ENCODE measurements around the gene ISG20. TPM values are rescaled to one million over a fixed set of nuclear protein-coding genes. Genes with fewer than 3 reads are reported as not detected.

ISG20 gene
- total and polyA plus RNA-seq, 2 donors (not counting 1 experiment from before 2014, with no cell fraction given), result 190 to 232 TPM

DNA sequence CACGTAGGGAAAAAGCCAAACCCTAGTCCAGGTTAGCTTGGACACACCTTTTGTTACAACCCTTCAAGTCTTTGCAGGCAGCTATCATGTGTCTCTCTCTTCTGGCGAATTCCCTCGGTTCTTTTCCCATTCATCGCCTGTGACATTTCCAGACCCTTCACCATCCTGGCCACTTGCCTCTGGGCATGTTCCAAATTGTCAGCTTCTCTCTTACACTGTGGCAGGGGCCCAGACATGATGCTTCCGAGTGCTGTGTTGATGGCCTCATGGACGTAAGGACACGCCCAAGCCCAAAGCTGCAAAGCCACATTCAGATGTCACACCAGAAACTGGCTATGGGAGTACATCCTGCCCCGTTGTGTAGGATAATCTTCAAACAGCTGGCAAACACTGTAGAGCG lies 58.5 kb downstream of the ISG20 start:
- intact Hi-C loops (cut with micrococcal nuclease), result no loop called here
- Mint-ChIP-seq H3K27me3 (peaks cover 28% of the 10 kb centered on the region), H3K4me3 (no peak overlapping the region), H3K4me1 (no peaks in the 10 kb centered on the region), H3K27ac (no peak overlapping the region), H3K9me3 (ENCODE audit: insufficient read depth) (no peaks in the 10 kb centered on the region)
- Histone ChIP-seq H3K4me2 (replicated peaks; ENCODE audit: low read depth, low read length, poor library complexity, severe bottlenecking) (no peak overlapping the region), H4K20me1 (ENCODE audit: control insufficient read depth, insufficient read depth, low read length, poor library complexity, severe bottlenecking) (no peaks in the 10 kb centered on the region), H3K27ac (ENCODE audit: low read length in 2 of 2) (no peak overlapping the region), H3K9me3 (ENCODE audit: control extremely low read depth in 1 of 3, control insufficient read depth in 2 of 3, insufficient read depth in 1 of 3, low read length in 2 of 3) (no peaks in the 10 kb centered on the region), H3K36me3 (replicated peaks in 1 of 2; ENCODE audit: control extremely low read depth in 1 of 2, control insufficient read depth in 1 of 2, extremely low read depth in 1 of 2, insufficient read depth in 2 of 2, low read length in 1 of 2) (no peaks in the 10 kb centered on the region), H3K4me3 (ENCODE audit: control extremely low read depth in 1 of 5, extremely low read depth in 1 of 5, insufficient read depth in 1 of 5, low read depth in 2 of 5, low read length in 4 of 5) (no peak overlapping the region), H2AFZ (ENCODE audit: insufficient read depth, low read depth, low read length, poor library complexity, severe bottlenecking) (no peak overlapping the region), H3K4me1 (ENCODE audit: control insufficient read depth in 2 of 2, insufficient read depth in 2 of 2, low read length in 2 of 2) (no peaks in the 10 kb centered on the region), H3K79me2 (ENCODE audit: control insufficient read depth, insufficient read depth, low read length) (no peaks in the 10 kb centered on the region), H3K9ac (ENCODE audit: low read length) (no peak overlapping the region), H3K27me3 (replicated peaks in 1 of 4; ENCODE audit: control extremely low read depth in 1 of 4, control insufficient read depth in 3 of 4, insufficient read depth in 4 of 4, low read length in 3 of 4) (peaks cover 0 to 5% (median 0%) of the 10 kb centered on the region in 4 experiments)
- POLR2A ChIA-PET, result no interaction called here
- 86% methylated on average over 6 of the region's 9 CpGs for WGBS (ENCODE audit: insufficient coverage)
- CTCF ChIA-PET, result interaction anchor here (0.9 kb wide), 1 partner anchor 78 kb away, joined by 3 read pairs; no protein-coding TSS in a partner anchor
- DNase-seq (no peak), ATAC-seq (ENCODE audit: low read depth) (no peak)
- no peak for TF ChIP-seq CTCF (IDR thresholded peaks at IDR 0.05)
- no peak for TF ChIP-seq EZH2 (IDR thresholded peaks at IDR 0.05; ENCODE audit: borderline replicate concordance, insufficient read depth, low read depth, low read length, poor library complexity, severe bottlenecking)

DNA sequence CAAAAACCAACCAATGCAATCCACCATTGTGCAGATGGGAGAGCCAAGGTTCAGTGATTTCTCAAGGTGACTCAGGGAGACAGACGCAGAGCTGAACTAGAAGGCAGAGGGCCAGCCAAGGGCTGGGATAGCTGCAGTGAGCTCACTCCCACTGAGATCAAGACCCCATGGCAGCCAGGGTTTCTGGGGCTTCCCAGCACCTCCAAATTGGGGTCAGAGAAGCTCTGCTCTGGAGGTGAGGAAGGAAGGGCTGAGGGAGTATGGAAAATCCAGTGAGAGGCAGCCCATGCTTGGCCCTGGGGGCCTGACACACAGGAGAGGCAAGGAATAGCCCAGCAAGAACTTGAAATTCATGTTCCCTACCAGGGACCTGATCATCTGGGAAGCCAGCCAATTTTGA lies 61.0 kb downstream of the ISG20 start:
- POLR2A ChIA-PET, result interaction anchor here (0.7 kb wide), 1 partner anchor 11 kb away, joined by 3 read pairs; no protein-coding TSS in a partner anchor
- no peaks in the 10 kb centered on the region for H3K79me2 ChIP-seq (ENCODE audit: control insufficient read depth, insufficient read depth, low read length)
- TF ChIP-seq EZH2 (IDR thresholded peaks at IDR 0.05; ENCODE audit: borderline replicate concordance, insufficient read depth, low read depth, low read length, poor library complexity, severe bottlenecking), result no peak
- no peak for TF ChIP-seq CTCF (IDR thresholded peaks at IDR 0.05)
- Mint-ChIP-seq H3K27me3 (peaks cover 25% of the 10 kb centered on the region), H3K4me1 (peaks cover 4% of the 10 kb centered on the region), H3K9me3 (ENCODE audit: insufficient read depth) (no peaks in the 10 kb centered on the region), H3K27ac (no peak overlapping the region), H3K4me3 (no peak overlapping the region)
- WGBS (ENCODE audit: insufficient coverage), result 92% methylated on average over 1 of the region's 1 CpG
- no peaks in the 10 kb centered on the region for H3K9me3 ChIP-seq (ENCODE audit: control extremely low read depth in 1 of 3, control insufficient read depth in 2 of 3, insufficient read depth in 1 of 3, low read length in 2 of 3)
- no peak overlapping the region for H3K9ac ChIP-seq (ENCODE audit: low read length)
- H3K4me3 ChIP-seq (ENCODE audit: control extremely low read depth in 1 of 5, extremely low read depth in 1 of 5, insufficient read depth in 1 of 5, low read depth in 2 of 5, low read length in 4 of 5), result no peak overlapping the region
- H3K27me3 ChIP-seq (replicated peaks in 1 of 4; ENCODE audit: control extremely low read depth in 1 of 4, control insufficient read depth in 3 of 4, insufficient read depth in 4 of 4, low read length in 3 of 4), result peaks cover 0 to 5% (median 1%) of the 10 kb centered on the region in 4 experiments
- intact Hi-C loops (cut with micrococcal nuclease), result no loop called here
- DNase-seq (no peak), ATAC-seq (ENCODE audit: low read depth) (no peak)
- no peak overlapping the region for H3K4me2 ChIP-seq (replicated peaks; ENCODE audit: low read depth, low read length, poor library complexity, severe bottlenecking)
- H3K4me1 ChIP-seq (ENCODE audit: control insufficient read depth in 2 of 2, insufficient read depth in 2 of 2, low read length in 2 of 2), result peaks cover 0 to 2% of the 10 kb centered on the region in 2 donors
- no peak overlapping the region for H3K27ac ChIP-seq (ENCODE audit: low read length in 2 of 2)
- H2AFZ ChIP-seq (ENCODE audit: insufficient read depth, low read depth, low read length, poor library complexity, severe bottlenecking), result no peak overlapping the region
- no peaks in the 10 kb centered on the region for H3K36me3 ChIP-seq (replicated peaks in 1 of 2; ENCODE audit: control extremely low read depth in 1 of 2, control insufficient read depth in 1 of 2, extremely low read depth in 1 of 2, insufficient read depth in 2 of 2, low read length in 1 of 2)
- H4K20me1 ChIP-seq (ENCODE audit: control insufficient read depth, insufficient read depth, low read length, poor library complexity, severe bottlenecking), result no peaks in the 10 kb centered on the region
- CTCF ChIA-PET, result interaction anchor here (1.5 to 2.2 kb wide), 2 partner anchors 61 to 75 kb away, joined by 3 to 10 read pairs; partner anchors contain the start of gene ISG20

All from B cell (primary cell).